ENCODE measurements around the gene AMD1.

- TF ChIP-seq POLR2A (IDR thresholded peaks at IDR 0.05): no peak
- TF ChIP-seq CTCF (IDR thresholded peaks at IDR 0.05 in 4 of 5, conservative IDR thresholded peaks at IDR 0.05 in 1 of 5): no peak
Measured at GRCh38 chr6:110882274-110882619, 7.7 kb downstream of the AMD1 start.
